H1 (cell line): ENCODE data around the gene RANBP3L. TPM values are rescaled to one million over a fixed set of nuclear protein-coding genes. Genes with fewer than 3 reads are reported as not detected.

Source experiments
- BRCA1 ChIP-seq: IDR thresholded peaks from 2 replicates; pipeline ENCODE4 v1.6.1; 2012; ENCODE audit warnings: low read depth, low read length, improper control_type of control experiment
- CHD7 ChIP-seq: fragments of 300-600 bp; sonication (generic); IDR thresholded peaks from 2 replicates; pipeline ENCODE4 v1.7.1; 2012; ENCODE audit warnings: low read length, moderate library complexity, mild to moderate bottlenecking, inconsistent platforms; ENCODE audit not compliant: insufficient replicate concordance
- EP300 ChIP-seq, 2 experiments: IDR thresholded peaks; 1 replicate in 1 of 2; 2 replicates in 1 of 2; pipeline ENCODE4 v1.6.1; 2011 to 2012; ENCODE audit warnings: low read depth in 2 of 2, low read length in 2 of 2, mild to moderate bottlenecking in 2 of 2, borderline replicate concordance in 1 of 2, inconsistent platforms in 1 of 2, moderate library complexity in 1 of 2
- NRF1 ChIP-seq: IDR thresholded peaks from 2 replicates; pipeline ENCODE4 v1.6.1; 2011; ENCODE audit warnings: mild to moderate bottlenecking, low read depth, low read length, improper control_type of control experiment
- POU5F1 ChIP-seq: IDR thresholded peaks from 2 replicates; pipeline ENCODE4 v1.6.1; 2011; ENCODE audit warnings: low read depth, mild to moderate bottlenecking, low read length, moderate library complexity
- TAF1 ChIP-seq: IDR thresholded peaks from 2 replicates; pipeline ENCODE4 v1.6.1; 2011; ENCODE audit warnings: mild to moderate bottlenecking, low read depth, low read length
- polyA plus RNA-seq, 7 experiments: library from polyadenylated mRNA; depleted of rRNA in 3 of 7; stranded (reverse) in 5 of 7; unstranded in 2 of 7; fragments of >200 nt in 5 of 7; fragments of 200-250 nt in 2 of 7; gene quantifications; 1 replicate in 5 of 7; 2 replicates in 1 of 7; 4 replicates in 1 of 7; pipeline versions ENCODE4 v1.2.1 to v1.2.3, GENCODE V29; 2011 to 2013; ENCODE audit warnings: missing spikeins in 2 of 7, mixed read lengths in 2 of 7
- total RNA-seq: library from RNA; stranded (reverse); fragmentation: NEBNext Ultra II Directional; extraction: Animal tissue kit (Norgen Biotek cat#: 25700); gene quantifications from 2 replicates; pipeline ENCODE4 v1.2.1, GENCODE V29; 2021

Gene RANBP3L
- total and polyA plus RNA-seq, 2 of the 8 experiments (the other 6 are each of a cell fraction or from before 2014, with no cell fraction given) = not detected

- TF ChIP-seq CHD7 = no peak
- TF ChIP-seq TAF1 = no peak
- no peak for TF ChIP-seq EP300 (IDR thresholded peaks at IDR 0.05; ENCODE audit: borderline replicate concordance in 1 of 2, low read depth in 2 of 2, low read length in 2 of 2)
- TF ChIP-seq BRCA1 = no peak
- TF ChIP-seq POU5F1 = no peak
- TF ChIP-seq NRF1 = no peak
Measured at GRCh38 chr5:36270876-36271575, 30.7 kb downstream of the RANBP3L start (continued).
